ENCODE measurements around the gene EPB41L4A. TPM values are rescaled to one million over a fixed set of nuclear protein-coding genes. Genes with fewer than 3 reads are reported as not detected.

Gene EPB41L4A
- total RNA-seq, 1 experiment from 2014 or later, result 0.87 TPM

- no peaks in the 10 kb centered on the region for H3K4me1 ChIP-seq (ENCODE audit: control insufficient read depth, insufficient read depth, low read length)
- no TSS peak for BruUV-seq (replicated peaks)
- no peak for TF ChIP-seq CTCF (IDR thresholded peaks at IDR 0.05)
- TF ChIP-seq TCF7L2 (IDR thresholded peaks at IDR 0.05; ENCODE audit: low read depth, low read length), result no peak
- no peak for TF ChIP-seq REST (IDR thresholded peaks at IDR 0.05; ENCODE audit: insufficient read depth in 1 of 2, low read depth in 2 of 2, low read length in 1 of 2)
- TF ChIP-seq POLR2AphosphoS5 (IDR thresholded peaks at IDR 0.05; ENCODE audit: low read depth, low read length), result no peak
- TF ChIP-seq SIN3A (IDR thresholded peaks at IDR 0.05; ENCODE audit: borderline replicate concordance, insufficient read depth, low read depth, low read length), result no peak
- POLR2A ChIA-PET, result no interaction called here
- CTCF ChIA-PET, result no interaction called here
- ATAC-seq (no peak), DNase-seq (ENCODE audit: low read depth, low spot score) (no peak)
- in situ Hi-C loops (cut with HindIII; ENCODE audit: low pct_unique_long_range_greater_than_20kb, low sequenced_read_pairs) (no loop called here), intact Hi-C loops (cut with micrococcal nuclease; ENCODE audit: unreplicated experiment) (no loop called here)
- no peaks in the 10 kb centered on the region for H3K9me3 ChIP-seq (ENCODE audit: control insufficient read depth, insufficient read depth, low read depth, low read length)
- no peaks in the 10 kb centered on the region for H3K36me3 ChIP-seq (ENCODE audit: control insufficient read depth, insufficient read depth, low read length)
- no peak overlapping the region for H3K27ac ChIP-seq (ENCODE audit: low read length)
- no peaks in the 10 kb centered on the region for H3K27me3 ChIP-seq (ENCODE audit: control insufficient read depth, insufficient read depth, low read length)
- H3K4me3 ChIP-seq (ENCODE audit: low read depth in 2 of 2, low read length in 2 of 2), result no peak overlapping the region
These were observed 110.5 kb downstream of the EPB41L4A start for GRCh38 chr5:112308608-112309007.

- Histone ChIP-seq H3K9me3 (ENCODE audit: control insufficient read depth, insufficient read depth, low read depth, low read length) (no peaks in the 10 kb centered on the region), H3K27ac (ENCODE audit: low read length) (no peak overlapping the region), H3K27me3 (ENCODE audit: control insufficient read depth, insufficient read depth, low read length) (no peaks in the 10 kb centered on the region), H3K4me1 (ENCODE audit: control insufficient read depth, insufficient read depth, low read length) (no peaks in the 10 kb centered on the region), H3K36me3 (ENCODE audit: control insufficient read depth, insufficient read depth, low read length) (no peaks in the 10 kb centered on the region), H3K4me3 (ENCODE audit: low read depth in 2 of 2, low read length in 2 of 2) (no peak overlapping the region)
- TF ChIP-seq REST (IDR thresholded peaks at IDR 0.05; ENCODE audit: insufficient read depth in 1 of 2, low read depth in 2 of 2, low read length in 1 of 2) (no peak), CTCF (IDR thresholded peaks at IDR 0.05) (no peak), POLR2AphosphoS5 (IDR thresholded peaks at IDR 0.05; ENCODE audit: low read depth, low read length) (no peak), SIN3A (IDR thresholded peaks at IDR 0.05; ENCODE audit: borderline replicate concordance, insufficient read depth, low read depth, low read length) (no peak), TCF7L2 (IDR thresholded peaks at IDR 0.05; ENCODE audit: low read depth, low read length) (no peak)
- in situ Hi-C loops (cut with HindIII; ENCODE audit: low pct_unique_long_range_greater_than_20kb, low sequenced_read_pairs) (no loop called here), intact Hi-C loops (cut with micrococcal nuclease; ENCODE audit: unreplicated experiment) (no loop called here)
- no peak for ATAC-seq
- ChIA-PET CTCF (no interaction called here), POLR2A (no interaction called here)
- no peak for DNase-seq (ENCODE audit: low read depth, low spot score)
- BruUV-seq (replicated peaks), result no TSS peak
These were observed 112.1 kb downstream of the EPB41L4A start for GRCh38 chr5:112306956-112307355.
